Activated naive CD8-positive, alpha-beta T cell treated with anti-CD3 and anti-CD28 coated beads for 36 hours (primary cell): ENCODE results near the gene FRS3. TPM values are rescaled to one million over a fixed set of nuclear protein-coding genes. Genes with fewer than 3 reads are reported as not detected.

Experiments used
- DNase-seq: peaks from one replicate; pipeline ENCODE4 v3.0.0; 2021
- H3K27ac Mint-ChIP-seq: one replicate; pipeline ENCODE4 v1.8.0; 2022; ENCODE audit warnings: mild to moderate bottlenecking, moderate library complexity, mixed read lengths
- H3K27me3 Mint-ChIP-seq: one replicate; pipeline ENCODE4 v1.8.0; 2022; ENCODE audit warnings: mild to moderate bottlenecking, mixed read lengths
- H3K36me3 Mint-ChIP-seq: one replicate; pipeline ENCODE4 v1.8.0; 2021; ENCODE audit warnings: mild to moderate bottlenecking, mixed read lengths
- H3K4me1 Mint-ChIP-seq: one replicate; pipeline ENCODE4 v1.8.0; 2021; ENCODE audit warnings: mixed read lengths
- H3K4me3 Mint-ChIP-seq: one replicate; pipeline ENCODE4 v1.8.0; 2022; ENCODE audit warnings: mild to moderate bottlenecking, moderate library complexity, mixed read lengths
- H3K9me3 Mint-ChIP-seq: one replicate; pipeline ENCODE4 v1.8.0; 2022; ENCODE audit warnings: mixed read lengths
- total RNA-seq, 2 experiments: library from RNA; stranded (reverse); gene quantifications; one replicate each; pipeline ENCODE4 v1.2.3, GENCODE V29; 2021

FRS3 gene
- total RNA-seq, 2 experiments from 2014 or later: 3.1 to 5.2 TPM

GRCh38 chr6:41783106-41783780, 3.5 kb upstream of the FRS3 start:
- H3K36me3 Mint-ChIP-seq: peaks cover 2% of the 10 kb centered on the region
- peaks cover 10% of the 10 kb centered on the region for H3K27me3 Mint-ChIP-seq
- DNase-seq: no peak
- no peaks in the 10 kb centered on the region for H3K9me3 Mint-ChIP-seq
- no peak overlapping the region for H3K4me3 Mint-ChIP-seq
- peaks cover 21% of the 10 kb centered on the region for H3K4me1 Mint-ChIP-seq
- no peak overlapping the region for H3K27ac Mint-ChIP-seq

DNA sequence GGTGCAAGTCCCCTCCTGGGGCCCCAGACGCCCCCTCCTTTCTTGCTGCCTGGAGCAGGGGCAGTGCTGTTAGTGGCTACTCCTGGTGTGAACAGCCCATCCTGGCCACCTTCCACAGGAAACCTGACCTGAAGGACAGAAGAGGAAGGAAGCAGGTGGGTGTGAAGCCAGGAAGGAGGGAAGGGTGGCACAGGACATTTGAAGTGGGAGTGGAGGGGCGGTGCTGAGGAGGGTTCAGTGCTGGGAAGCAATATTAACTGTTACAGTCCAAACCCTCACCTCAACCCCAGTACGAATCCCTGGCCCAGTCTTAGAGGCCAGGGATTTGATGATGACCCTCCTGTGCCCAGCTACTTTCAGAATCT, 1.6 kb upstream of the FRS3 start:
- H3K4me1 Mint-ChIP-seq: peaks cover 21% of the 10 kb centered on the region
- peaks cover 10% of the 10 kb centered on the region for H3K27me3 Mint-ChIP-seq
- H3K4me3 Mint-ChIP-seq: no peak overlapping the region
- no peak overlapping the region for H3K27ac Mint-ChIP-seq
- no peaks in the 10 kb centered on the region for H3K9me3 Mint-ChIP-seq
- no peak for DNase-seq
- no peaks in the 10 kb centered on the region for H3K36me3 Mint-ChIP-seq

DNA sequence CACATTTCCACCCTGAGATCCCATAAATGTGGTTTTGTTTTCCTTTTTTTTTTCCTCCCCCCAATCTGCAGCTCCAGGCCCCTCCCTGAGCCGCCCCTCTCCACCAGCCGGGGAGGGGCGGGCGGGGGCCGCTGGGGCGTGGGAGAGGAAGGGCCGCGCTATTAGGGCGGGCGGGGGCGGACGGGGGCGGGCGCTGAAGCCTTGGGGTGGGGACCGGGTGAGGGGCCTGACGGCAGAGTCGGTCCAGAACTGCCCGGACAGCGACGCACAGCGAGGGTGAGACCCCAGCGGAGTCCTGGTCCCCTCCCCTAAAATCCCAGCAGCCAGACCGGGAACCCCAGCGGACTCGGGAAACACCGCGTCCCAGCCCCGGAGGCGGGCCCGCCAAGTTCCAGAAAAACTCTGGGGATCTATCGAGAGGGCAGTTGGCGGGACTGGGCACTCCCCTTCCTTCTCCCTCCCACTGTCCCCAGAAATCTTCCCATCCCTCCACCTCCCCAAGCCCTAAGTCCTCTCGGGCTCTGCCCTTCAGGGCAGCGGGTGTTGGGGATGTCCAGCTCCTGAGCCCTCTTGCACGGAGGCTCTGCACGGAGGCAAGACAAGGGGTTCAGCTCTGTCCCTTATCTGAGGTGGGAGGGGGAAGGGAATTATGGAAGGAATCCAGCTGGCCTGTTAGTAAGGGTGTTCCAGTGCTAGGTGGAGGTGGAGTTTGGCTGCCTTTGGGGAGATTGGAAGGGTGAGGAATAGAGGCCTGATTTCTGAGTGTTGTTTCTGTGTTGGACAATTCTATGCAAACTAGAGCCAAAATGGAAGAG, 1.1 kb upstream of the FRS3 start, which contains the start of gene PRICKLE4:
Gene PRICKLE4, plus strand, starts transcription at position 232 of the 815 bp plus-strand sequence. CDS start 2,692 bp downstream, outside the sequence.
- H3K27ac Mint-ChIP-seq: peak within 1 kb of the TSS; percentile 70
- peaks cover 10% of the 10 kb centered on the region for H3K27me3 Mint-ChIP-seq
- no peaks in the 10 kb centered on the region for H3K36me3 Mint-ChIP-seq
- peaks cover 17% of the 10 kb centered on the region for H3K4me1 Mint-ChIP-seq
- H3K9me3 Mint-ChIP-seq: no peaks in the 10 kb centered on the region
- H3K4me3 Mint-ChIP-seq: peak within 1 kb of the TSS; percentile 88
- no peak for DNase-seq

- H3K4me1 Mint-ChIP-seq: peaks cover 18% of the 10 kb centered on the region
- H3K4me3 Mint-ChIP-seq: peak overlapping the region; percentile 90
Observed at GRCh38 chr6:41779336-41779735, 364 bp downstream of the FRS3 start.

GRCh38 chr6:41778895-41779294, 805 bp downstream of the FRS3 start:
- Mint-ChIP-seq H3K27ac (peak overlapping the region; percentile 43), H3K4me1 (peaks cover 18% of the 10 kb centered on the region), H3K4me3 (peak overlapping the region; percentile 90), H3K36me3 (no peaks in the 10 kb centered on the region), H3K9me3 (no peaks in the 10 kb centered on the region), H3K27me3 (peaks cover 10% of the 10 kb centered on the region)
- no peak for DNase-seq

More at GRCh38 chr6:41779336-41779735, 364 bp downstream of the FRS3 start:
- no peak for DNase-seq
- peaks cover 10% of the 10 kb centered on the region for H3K27me3 Mint-ChIP-seq
- peak overlapping the region; percentile 43 for H3K27ac Mint-ChIP-seq
- no peaks in the 10 kb centered on the region for H3K9me3 Mint-ChIP-seq
- H3K36me3 Mint-ChIP-seq: no peaks in the 10 kb centered on the region

- Mint-ChIP-seq H3K27ac (no peak overlapping the region), H3K4me3 (no peak overlapping the region), H3K27me3 (peaks cover 10% of the 10 kb centered on the region), H3K36me3 (no peaks in the 10 kb centered on the region), H3K4me1 (peaks cover 18% of the 10 kb centered on the region), H3K9me3 (no peaks in the 10 kb centered on the region)
- DNase-seq: no peak
Observed at GRCh38 chr6:41777551-41778285, 2.0 kb downstream of the FRS3 start.

GRCh38 chr6:41775293-41775882, 4.3 kb downstream of the FRS3 start:
- H3K4me3 Mint-ChIP-seq: no peak overlapping the region
- H3K36me3 Mint-ChIP-seq: peaks cover 2% of the 10 kb centered on the region
- H3K27me3 Mint-ChIP-seq: peaks cover 2% of the 10 kb centered on the region
- DNase-seq: no peak
- peaks cover 8% of the 10 kb centered on the region for H3K4me1 Mint-ChIP-seq
- H3K9me3 Mint-ChIP-seq: no peaks in the 10 kb centered on the region
- H3K27ac Mint-ChIP-seq: no peak overlapping the region

- H3K4me1 Mint-ChIP-seq: peaks cover 8% of the 10 kb centered on the region
- H3K4me3 Mint-ChIP-seq: no peak overlapping the region
- no peak for DNase-seq
- peaks cover 2% of the 10 kb centered on the region for H3K36me3 Mint-ChIP-seq
- no peaks in the 10 kb centered on the region for H3K9me3 Mint-ChIP-seq
- H3K27me3 Mint-ChIP-seq: no peaks in the 10 kb centered on the region
- H3K27ac Mint-ChIP-seq: no peak overlapping the region
Observed at GRCh38 chr6:41774841-41775240, 4.9 kb downstream of the FRS3 start.

DNA sequence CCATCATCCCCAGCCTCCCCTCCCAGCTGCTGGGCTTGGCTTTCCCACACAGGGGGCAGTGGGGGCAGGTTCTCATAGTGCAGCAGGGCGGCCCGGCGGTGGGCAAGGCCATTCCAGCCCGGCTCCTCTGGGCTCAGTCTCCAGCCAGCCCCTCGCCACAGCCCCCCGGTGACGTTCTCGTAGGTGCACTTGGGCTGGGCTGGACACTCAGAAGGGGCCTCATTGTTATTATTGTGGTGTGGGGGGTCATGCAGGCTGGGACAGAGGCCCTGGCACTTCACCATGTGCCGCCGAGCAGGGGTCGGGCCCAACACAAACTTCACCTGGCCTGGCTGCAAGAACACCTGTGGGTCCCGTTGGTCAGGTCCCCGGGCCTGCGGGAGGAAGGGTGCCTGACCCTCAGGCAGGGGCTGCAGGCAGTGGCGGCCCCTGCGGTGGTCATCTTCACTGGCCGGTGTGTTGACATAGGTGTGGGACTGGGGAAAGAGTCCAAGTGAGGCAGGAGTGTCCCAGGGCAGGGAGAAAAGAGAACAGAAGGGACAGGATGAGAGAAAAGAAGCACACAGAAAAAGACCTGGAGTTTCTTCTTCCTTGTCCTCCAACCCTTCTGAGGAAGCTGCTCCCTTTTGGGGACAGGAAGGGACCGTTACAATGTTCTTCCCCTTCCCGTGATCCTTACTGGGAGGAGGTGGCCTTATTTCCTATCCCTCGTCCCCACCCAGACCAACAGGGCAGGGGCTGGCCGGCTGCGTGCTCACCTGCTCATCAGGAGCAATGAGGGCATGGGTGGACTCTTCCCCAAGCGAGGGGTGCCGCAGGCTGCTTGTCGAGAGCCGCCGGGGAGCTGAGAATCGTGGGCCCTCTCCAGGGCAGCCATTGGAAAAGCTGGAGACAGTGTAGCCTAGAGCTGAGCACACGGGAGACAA, 8.4 kb downstream of the FRS3 start:
- Mint-ChIP-seq H3K36me3 (peaks cover 2% of the 10 kb centered on the region), H3K27me3 (no peaks in the 10 kb centered on the region)

DNA sequence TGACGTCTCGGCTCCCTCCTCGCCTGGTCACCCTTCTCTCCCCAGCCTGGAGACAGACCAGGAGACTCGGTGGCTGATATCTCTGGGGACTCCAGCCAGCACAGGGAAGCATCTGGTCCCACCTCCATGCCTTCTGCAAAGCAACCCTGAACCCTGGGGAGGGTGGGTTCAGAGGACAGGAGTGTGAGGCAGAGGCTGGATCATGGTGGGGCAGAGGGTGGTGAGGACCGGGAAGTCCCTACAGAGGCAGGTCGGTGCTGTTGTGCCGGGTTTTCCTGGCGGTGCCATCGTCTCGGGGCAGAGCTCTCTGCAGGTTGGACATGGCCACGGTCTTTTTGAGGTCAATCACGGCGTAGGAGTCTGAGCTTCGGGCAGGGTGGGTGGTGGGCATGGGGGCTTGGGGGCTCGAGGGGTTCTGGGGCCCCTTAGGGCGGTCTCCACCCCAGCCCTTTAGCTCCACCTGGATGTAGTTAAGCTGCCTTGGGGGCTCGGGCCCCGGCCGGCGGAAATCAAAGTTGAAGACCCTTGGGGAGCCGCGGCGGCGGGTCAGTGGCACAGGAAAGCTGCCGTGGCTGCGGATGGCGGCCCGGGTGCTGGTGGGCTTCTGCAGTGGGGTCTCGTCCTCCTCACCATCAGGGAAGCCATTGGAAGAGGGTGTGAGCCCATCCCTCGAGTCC, 9.2 kb downstream of the FRS3 start:
- no peaks in the 10 kb centered on the region for H3K9me3 Mint-ChIP-seq
- no peak overlapping the region for H3K4me3 Mint-ChIP-seq
- DNase-seq: no peak
- H3K27ac Mint-ChIP-seq: no peak overlapping the region
- H3K27me3 Mint-ChIP-seq: no peaks in the 10 kb centered on the region
- peaks cover 12% of the 10 kb centered on the region for H3K4me1 Mint-ChIP-seq
- H3K36me3 Mint-ChIP-seq: peaks cover 2% of the 10 kb centered on the region

More for the DNA sequence above, 8.4 kb downstream of the FRS3 start:
- DNase-seq: no peak
- no peaks in the 10 kb centered on the region for H3K9me3 Mint-ChIP-seq
- peaks cover 13% of the 10 kb centered on the region for H3K4me1 Mint-ChIP-seq
- H3K4me3 Mint-ChIP-seq: no peak overlapping the region
- no peak overlapping the region for H3K27ac Mint-ChIP-seq

GRCh38 chr6:41769376-41769775, 10.3 kb downstream of the FRS3 start:
- H3K27me3 Mint-ChIP-seq: no peaks in the 10 kb centered on the region

GRCh38 chr6:41768545-41769308, 11.0 kb downstream of the FRS3 start:
- DNase-seq: no peak
- Mint-ChIP-seq H3K27ac (no peak overlapping the region), H3K9me3 (no peaks in the 10 kb centered on the region), H3K4me3 (no peak overlapping the region), H3K4me1 (peaks cover 11% of the 10 kb centered on the region), H3K36me3 (peaks cover 2% of the 10 kb centered on the region), H3K27me3 (no peaks in the 10 kb centered on the region)

More at GRCh38 chr6:41769376-41769775, 10.3 kb downstream of the FRS3 start:
- Mint-ChIP-seq H3K27ac (no peak overlapping the region), H3K4me3 (no peak overlapping the region), H3K36me3 (peaks cover 2% of the 10 kb centered on the region), H3K9me3 (no peaks in the 10 kb centered on the region), H3K4me1 (peaks cover 11% of the 10 kb centered on the region)
- no peak for DNase-seq
